ENCODE results near the gene MYO5C. TPM values are rescaled to one million over a fixed set of nuclear protein-coding genes. Genes with fewer than 3 reads are reported as not detected.

The MYO5C gene
- total RNA-seq, 1 donor from 2014 or later: 4.5 TPM

DNA sequence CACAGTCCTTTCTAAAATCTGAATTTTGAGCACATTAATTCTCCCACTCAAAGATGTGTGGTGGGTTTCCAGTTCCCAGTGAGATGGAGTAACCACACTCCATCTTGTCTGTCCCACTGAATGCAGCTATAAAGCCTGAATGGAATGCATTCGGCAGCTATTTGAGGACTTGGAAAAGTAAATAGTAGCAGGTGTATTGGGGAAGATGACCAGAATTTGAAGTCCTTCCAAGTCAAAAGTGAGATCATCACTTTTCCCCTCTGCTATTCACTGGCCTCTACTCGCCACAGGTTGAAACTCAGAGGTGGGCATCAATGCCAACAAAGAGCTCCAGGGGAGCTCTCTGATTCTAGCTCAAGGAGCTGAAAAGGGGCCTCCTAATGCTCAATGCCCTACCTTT, 96.3 kb downstream of the MYO5C start:
- H3K36me3 ChIP-seq (ENCODE audit: insufficient read depth, low read length): no peaks in the 10 kb centered on the region
- Mint-ChIP-seq H3K27ac (ENCODE audit: unreplicated experiment) (no peak overlapping the region), H3K4me3 (ENCODE audit: unreplicated experiment) (no peak overlapping the region), H3K27me3 (ENCODE audit: low read depth, unreplicated experiment) (no peaks in the 10 kb centered on the region), H3K36me3 (ENCODE audit: low read depth, unreplicated experiment) (no peaks in the 10 kb centered on the region), H3K9me3 (ENCODE audit: unreplicated experiment) (no peaks in the 10 kb centered on the region), H3K4me1 (ENCODE audit: low read depth, unreplicated experiment) (no peaks in the 10 kb centered on the region)
- no peaks in the 10 kb centered on the region for H3K9me3 ChIP-seq (ENCODE audit: insufficient read depth, low read depth, low read length)
- H3K79me2 ChIP-seq (ENCODE audit: insufficient read depth, low read length): no peaks in the 10 kb centered on the region
- no peak for TF ChIP-seq EZH2 (IDR thresholded peaks at IDR 0.05; ENCODE audit: insufficient read depth, low read length)
- no peak for TF ChIP-seq CTCF (IDR thresholded peaks at IDR 0.05; ENCODE audit: insufficient read depth, low read depth, low read length)
- H2AFZ ChIP-seq (ENCODE audit: low read depth, low read length): no peak overlapping the region
- H3K4me1 ChIP-seq (ENCODE audit: insufficient read depth, low read length): no peaks in the 10 kb centered on the region
- no peaks in the 10 kb centered on the region for H4K20me1 ChIP-seq (ENCODE audit: insufficient read depth, low read length)
- H3K4me3 ChIP-seq (ENCODE audit: insufficient read depth, low read depth, low read length): no peak overlapping the region
- no peak overlapping the region for H3K4me2 ChIP-seq (ENCODE audit: low read length)
- H3K27me3 ChIP-seq (ENCODE audit: insufficient read depth, low read length): no peaks in the 10 kb centered on the region
- H3K27ac ChIP-seq (ENCODE audit: low read depth, low read length): no peak overlapping the region
- FAIRE-seq: no peak
- DNase-seq (ENCODE audit: low read depth): no peak
- no peak overlapping the region for H3K9ac ChIP-seq (ENCODE audit: low read length)

DNA sequence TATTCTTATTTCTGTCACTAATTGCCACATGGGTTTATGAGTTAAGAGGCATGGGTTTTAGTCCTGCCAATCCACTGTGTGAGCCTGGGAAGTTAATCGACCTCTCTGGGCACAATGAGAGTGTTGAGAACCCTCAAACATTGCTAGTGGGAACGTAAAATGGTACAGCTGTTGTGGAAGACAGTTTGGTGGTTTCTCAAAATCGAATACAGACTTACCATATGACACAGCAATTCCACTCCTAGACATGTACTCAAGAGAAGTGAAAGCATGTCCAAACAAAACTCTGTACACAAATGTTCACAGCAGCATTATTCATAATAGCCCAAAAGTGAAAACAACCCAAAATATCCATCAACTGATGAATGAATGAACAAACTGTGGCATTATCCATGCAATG, 98.7 kb downstream of the MYO5C start:
- DNase-seq (ENCODE audit: low read depth): no peak
- TF ChIP-seq EZH2 (IDR thresholded peaks at IDR 0.05; ENCODE audit: insufficient read depth, low read length): no peak
- no peak for TF ChIP-seq CTCF (IDR thresholded peaks at IDR 0.05; ENCODE audit: insufficient read depth, low read depth, low read length)
- Histone ChIP-seq H3K4me1 (ENCODE audit: insufficient read depth, low read length) (no peaks in the 10 kb centered on the region), H3K27me3 (ENCODE audit: insufficient read depth, low read length) (no peaks in the 10 kb centered on the region), H3K4me3 (ENCODE audit: insufficient read depth, low read depth, low read length) (no peak overlapping the region), H4K20me1 (ENCODE audit: insufficient read depth, low read length) (no peaks in the 10 kb centered on the region), H3K79me2 (ENCODE audit: insufficient read depth, low read length) (no peaks in the 10 kb centered on the region), H3K9me3 (ENCODE audit: insufficient read depth, low read depth, low read length) (no peaks in the 10 kb centered on the region), H3K4me2 (ENCODE audit: low read length) (no peak overlapping the region), H3K36me3 (ENCODE audit: insufficient read depth, low read length) (no peaks in the 10 kb centered on the region), H2AFZ (ENCODE audit: low read depth, low read length) (no peak overlapping the region), H3K27ac (ENCODE audit: low read depth, low read length) (no peak overlapping the region), H3K9ac (ENCODE audit: low read length) (no peak overlapping the region)
- peaks cover 9% of the 10 kb centered on the region for H3K4me1 Mint-ChIP-seq (ENCODE audit: low read depth, unreplicated experiment)
- H3K9me3 Mint-ChIP-seq (ENCODE audit: unreplicated experiment): no peaks in the 10 kb centered on the region
- H3K4me3 Mint-ChIP-seq (ENCODE audit: unreplicated experiment): no peak overlapping the region
- no peak for FAIRE-seq
- H3K36me3 Mint-ChIP-seq (ENCODE audit: low read depth, unreplicated experiment): no peaks in the 10 kb centered on the region
- H3K27me3 Mint-ChIP-seq (ENCODE audit: low read depth, unreplicated experiment): no peaks in the 10 kb centered on the region
- H3K27ac Mint-ChIP-seq (ENCODE audit: unreplicated experiment): no peak overlapping the region

DNA sequence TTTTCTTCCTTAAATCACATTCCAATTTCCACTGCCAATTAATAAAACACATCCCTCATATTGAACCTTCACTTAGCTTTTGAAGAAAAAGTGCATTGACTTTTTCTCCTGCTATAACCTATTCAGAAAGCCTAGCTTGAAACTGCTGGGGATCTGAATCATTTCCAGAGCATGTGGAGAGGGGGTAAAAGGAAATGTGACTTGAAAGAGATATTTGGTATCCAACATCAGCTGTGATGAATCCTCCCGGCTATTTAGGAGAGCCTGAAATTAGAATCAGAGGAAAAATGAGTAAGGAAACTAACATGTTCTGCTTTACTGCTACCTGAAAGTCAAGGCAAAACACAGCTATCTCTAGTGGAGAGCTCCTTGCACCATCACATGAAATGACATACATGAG, 101.8 kb downstream of the MYO5C start:
- DNase-seq (ENCODE audit: low read depth) (no peak), FAIRE-seq (no peak)
- H3K9ac ChIP-seq (ENCODE audit: low read length): no peak overlapping the region
- no peaks in the 10 kb centered on the region for H3K4me1 ChIP-seq (ENCODE audit: insufficient read depth, low read length)
- H3K27me3 ChIP-seq (ENCODE audit: insufficient read depth, low read length): no peaks in the 10 kb centered on the region
- no peaks in the 10 kb centered on the region for H3K9me3 ChIP-seq (ENCODE audit: insufficient read depth, low read depth, low read length)
- no peaks in the 10 kb centered on the region for H3K27me3 Mint-ChIP-seq (ENCODE audit: low read depth, unreplicated experiment)
- H3K36me3 Mint-ChIP-seq (ENCODE audit: low read depth, unreplicated experiment): no peaks in the 10 kb centered on the region
- TF ChIP-seq CTCF (IDR thresholded peaks at IDR 0.05; ENCODE audit: insufficient read depth, low read depth, low read length) (no peak), EZH2 (IDR thresholded peaks at IDR 0.05; ENCODE audit: insufficient read depth, low read length) (no peak)
- no peak overlapping the region for H3K4me2 ChIP-seq (ENCODE audit: low read length)
- H3K4me3 ChIP-seq (ENCODE audit: insufficient read depth, low read depth, low read length): no peak overlapping the region
- no peaks in the 10 kb centered on the region for H3K36me3 ChIP-seq (ENCODE audit: insufficient read depth, low read length)
- H3K27ac Mint-ChIP-seq (ENCODE audit: unreplicated experiment): no peak overlapping the region
- no peak overlapping the region for H3K27ac ChIP-seq (ENCODE audit: low read depth, low read length)
- no peak overlapping the region for H3K4me3 Mint-ChIP-seq (ENCODE audit: unreplicated experiment)
- peaks cover 9% of the 10 kb centered on the region for H3K4me1 Mint-ChIP-seq (ENCODE audit: low read depth, unreplicated experiment)
- no peaks in the 10 kb centered on the region for H3K9me3 Mint-ChIP-seq (ENCODE audit: unreplicated experiment)
- H2AFZ ChIP-seq (ENCODE audit: low read depth, low read length): no peak overlapping the region
- H4K20me1 ChIP-seq (ENCODE audit: insufficient read depth, low read length): no peaks in the 10 kb centered on the region
- no peaks in the 10 kb centered on the region for H3K79me2 ChIP-seq (ENCODE audit: insufficient read depth, low read length)

Measured in astrocyte (in vitro differentiated cells and primary cell).